PC-3 (cell line): ENCODE measurements around the gene DNAH17. TPM values are rescaled to one million over a fixed set of nuclear protein-coding genes. Genes with fewer than 3 reads are reported as not detected.
A peak's percentile ranks its signal among the peaks of the same experiment; 100 is the strongest.

Experiments used
- ATAC-seq: fragments of 200-7000 bp; cut with Tn5 transposase; 2 replicates; pipeline ENCODE4 v1.9.1; 2020; ENCODE audit warnings: mild to moderate bottlenecking, moderate library complexity
- BruUV-seq: library from RNA; stranded (reverse); fragments of 400-500 nt; replicated peaks from 2 replicates; lab custom pipeline; 2021; lab: Mats Ljungman, UMichigan
- CTCF ChIA-PET: fragments of 300-600 bp; sonication (Branson Sonifier 250); formaldehyde crosslinking; loops from one replicate; lab custom pipeline; 2022; ENCODE audit warnings: antibody characterized with exemption; lab: Charles Lee
- POLR2A ChIA-PET: fragments of 300-600 bp; sonication (Branson Sonifier 250); formaldehyde crosslinking; loops from one replicate; lab custom pipeline; 2022; ENCODE audit warnings: antibody characterized with exemption; ENCODE audit not compliant: unreplicated experiment; lab: Charles Lee
- DNase-seq: peaks from one replicate; pipeline ENCODE4 v3.0.0-alpha.2; 2015
- H2AFZ ChIP-seq: fragments of 300-600 bp; sonication (generic); 2 replicates; pipeline ENCODE4 v1.6.0; 2016; ENCODE audit warnings: antibody characterized with exemption, low read length
- H3F3A ChIP-seq: fragments of 300-600 bp; sonication (generic); one replicate; pipeline ENCODE4 v1.6.0; 2017; ENCODE audit warnings: antibody characterized with exemption, low read length, control low read depth, mild to moderate bottlenecking; ENCODE audit not compliant: unreplicated experiment
- H3K27ac ChIP-seq: fragments of 300-600 bp; sonication (generic); 2 replicates; pipeline ENCODE4 v1.5.1; 2016; ENCODE audit warnings: mild to moderate bottlenecking, low read length
- H3K27me3 ChIP-seq: fragments of 300-600 bp; sonication (generic); 2 replicates; pipeline ENCODE4 v1.6.1; 2016; ENCODE audit warnings: low read length, mixed read lengths
- H3K36me3 ChIP-seq: fragments of 300-600 bp; sonication (generic); 2 replicates; pipeline ENCODE4 v1.6.1; 2016; ENCODE audit warnings: low read depth, mixed run types, low read length, mixed read lengths
- H3K4me1 ChIP-seq: fragments of 300-600 bp; sonication (generic); 2 replicates; pipeline ENCODE4 v1.5.1; 2016; ENCODE audit warnings: low read length; ENCODE audit not compliant: insufficient read depth
- H3K4me2 ChIP-seq: fragments of 300-600 bp; sonication (generic); 2 replicates; pipeline ENCODE4 v1.6.0; 2016; ENCODE audit warnings: low read length
- H3K4me3 ChIP-seq: fragments of 300-600 bp; sonication (generic); 2 replicates; pipeline ENCODE4 v1.5.1; 2016; ENCODE audit warnings: mild to moderate bottlenecking, low read length, mixed read lengths
- H3K79me2 ChIP-seq: fragments of 300-600 bp; sonication (generic); 2 replicates; pipeline ENCODE4 v1.6.1; 2017; ENCODE audit warnings: low read length, mixed read lengths
- H3K9ac ChIP-seq: fragments of 300-600 bp; sonication (generic); 2 replicates; pipeline ENCODE4 v1.6.0; 2016; ENCODE audit warnings: mild to moderate bottlenecking, low read length
- H3K9me2 ChIP-seq: fragments of 300-600 bp; sonication (generic); replicated peaks from 2 replicates; pipeline ENCODE4 v1.6.1; 2016; ENCODE audit warnings: mixed run types, low read length, mixed read lengths
- H3K9me3 ChIP-seq: fragments of 300-600 bp; sonication (generic); 2 replicates; pipeline ENCODE4 v1.6.1; 2016; ENCODE audit warnings: low read length, mixed read lengths
- H4K20me1 ChIP-seq: fragments of 300-600 bp; sonication (generic); 2 replicates; pipeline ENCODE4 v1.6.1; 2016; ENCODE audit warnings: low read length, mixed read lengths
- CTCF ChIP-seq: fragments of 300-600 bp; sonication (generic); conservative IDR thresholded peaks from 2 replicates; pipeline ENCODE4 v1.5.1; 2017; ENCODE audit warnings: antibody characterized with exemption, low read depth, mild to moderate bottlenecking, low read length
- EZH2 ChIP-seq: fragments of 300-600 bp; sonication (generic); IDR thresholded peaks from one replicate; pipeline ENCODE4 v1.6.1; 2017; ENCODE audit warnings: antibody characterized with exemption, mild to moderate bottlenecking, low read length; ENCODE audit not compliant: unreplicated experiment
- EZH2phosphoT487 ChIP-seq: fragments of 300-600 bp; sonication (generic); IDR thresholded peaks from 2 replicates; pipeline ENCODE4 v1.6.1; 2018; ENCODE audit warnings: mild to moderate bottlenecking, antibody characterized with exemption, low read length, borderline replicate concordance
- intact Hi-C: fragments of 100-400 bp; cut with micrococcal nuclease; formaldehyde crosslinking; loops from 2 replicates; pipeline ENCODE4 v1.9.0; 2023
- total RNA-seq: library from RNA; depleted of rRNA; stranded (reverse); fragments of >200 nt; gene quantifications from 2 replicates; pipeline ENCODE4 v1.2.3, GENCODE V29; 2014

The DNAH17 gene
- total RNA-seq, 1 experiment from 2014 or later, result 0.04 TPM

GRCh38 chr17:78559749-78560368, 17.3 kb downstream of the DNAH17 start:
- Histone ChIP-seq H3K36me3 (no peaks in the 10 kb centered on the region), H3F3A (no peaks in the 10 kb centered on the region), H3K4me3 (no peak overlapping the region), H3K4me1 (no peaks in the 10 kb centered on the region), H3K27ac (no peak overlapping the region), H3K9me3 (no peaks in the 10 kb centered on the region), H3K9ac (no peak overlapping the region), H4K20me1 (no peaks in the 10 kb centered on the region), H3K4me2 (no peak overlapping the region), H3K9me2 (no peaks in the 10 kb centered on the region), H3K79me2 (no peaks in the 10 kb centered on the region), H3K27me3 (peaks cover 53% of the 10 kb centered on the region), H2AFZ (no peak overlapping the region)
- POLR2A ChIA-PET, result no interaction called here
- TF ChIP-seq CTCF, result peak; percentile 76; the same call in 1 of the 2 replicates
- no peak for TF ChIP-seq EZH2phosphoT487
- TF ChIP-seq EZH2, result no peak
- CTCF ChIA-PET, result interaction anchor here (0.7 to 1.6 kb wide), 2 partner anchors 63 to 66 kb away, joined by 3 to 5 read pairs; no protein-coding TSS in a partner anchor
- intact Hi-C loops, result no loop called here
- no TSS peak for BruUV-seq
- DNase-seq (peak; percentile 49), ATAC-seq (peak; percentile 64)

GRCh38 chr17:78558989-78559388, 18.2 kb downstream of the DNAH17 start:
- Histone ChIP-seq H3K4me2 (no peak overlapping the region), H3K27me3 (peaks cover 46% of the 10 kb centered on the region), H3K27ac (no peak overlapping the region), H3K9ac (no peak overlapping the region), H3K9me2 (no peaks in the 10 kb centered on the region), H3K9me3 (no peaks in the 10 kb centered on the region), H3K4me1 (no peaks in the 10 kb centered on the region), H4K20me1 (no peaks in the 10 kb centered on the region), H2AFZ (no peak overlapping the region), H3K79me2 (no peaks in the 10 kb centered on the region), H3K36me3 (no peaks in the 10 kb centered on the region), H3K4me3 (no peak overlapping the region), H3F3A (no peaks in the 10 kb centered on the region)
- TF ChIP-seq EZH2 (no peak), EZH2phosphoT487 (no peak), CTCF (no peak)
- ATAC-seq, result no peak
- BruUV-seq, result no TSS peak
- intact Hi-C loops, result no loop called here
- DNase-seq, result no peak
- CTCF ChIA-PET, result no interaction called here
- POLR2A ChIA-PET, result no interaction called here

GRCh38 chr17:78558181-78558850, 18.9 kb downstream of the DNAH17 start:
- DNase-seq (no peak), ATAC-seq (no peak)
- Histone ChIP-seq H3K27me3 (peaks cover 39% of the 10 kb centered on the region), H3K36me3 (no peaks in the 10 kb centered on the region), H3F3A (no peaks in the 10 kb centered on the region), H3K4me1 (no peaks in the 10 kb centered on the region), H3K9ac (no peak overlapping the region), H3K9me2 (no peaks in the 10 kb centered on the region), H3K9me3 (no peaks in the 10 kb centered on the region), H3K79me2 (no peaks in the 10 kb centered on the region), H4K20me1 (no peaks in the 10 kb centered on the region), H3K4me2 (no peak overlapping the region), H3K4me3 (no peak overlapping the region), H2AFZ (no peak overlapping the region), H3K27ac (no peak overlapping the region)
- no TSS peak for BruUV-seq
- no peak for TF ChIP-seq EZH2phosphoT487
- TF ChIP-seq EZH2, result no peak
- no peak for TF ChIP-seq CTCF
- intact Hi-C loops, result no loop called here
- ChIA-PET CTCF (no interaction called here), POLR2A (interaction anchor here (0.6 kb wide), 1 partner anchor 31 kb away, joined by 3 read pairs; no protein-coding TSS in a partner anchor)
